A673 (cell line): Measurements from ENCODE around the gene PUDP.

Experiments
- CTCF ChIP-seq: fragments of 300-800, 200-600 bp; sonication (generic); conservative IDR thresholded peaks from 2 replicates; pipeline ENCODE4 v1.5.1; 2017; ENCODE audit warnings: low read depth, mild to moderate bottlenecking, antibody characterized with exemption, low read length, moderate library complexity, mixed read lengths
- EZH2 ChIP-seq: fragments of 200-600 bp; sonication (generic); IDR thresholded peaks from 2 replicates; pipeline ENCODE4 v1.6.1; 2017; ENCODE audit warnings: borderline replicate concordance, low read depth, mild to moderate bottlenecking, mixed read lengths, antibody characterized with exemption, low read length; ENCODE audit not compliant: poor library complexity, severe bottlenecking

GRCh38 chrX:7146703-7147412 lies 1.1 kb downstream of the PUDP start:
- no peak for TF ChIP-seq CTCF
- no peak for TF ChIP-seq EZH2
